Measurements from ENCODE around the gene OARD1.
"Not testable (repeated sequence)": the region's sequence is repeated elsewhere in the genome, so short reads cannot be mapped to it uniquely, and the experiment has no call there.

Gene OARD1, protein sequence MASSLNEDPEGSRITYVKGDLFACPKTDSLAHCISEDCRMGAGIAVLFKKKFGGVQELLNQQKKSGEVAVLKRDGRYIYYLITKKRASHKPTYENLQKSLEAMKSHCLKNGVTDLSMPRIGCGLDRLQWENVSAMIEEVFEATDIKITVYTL

DNA sequence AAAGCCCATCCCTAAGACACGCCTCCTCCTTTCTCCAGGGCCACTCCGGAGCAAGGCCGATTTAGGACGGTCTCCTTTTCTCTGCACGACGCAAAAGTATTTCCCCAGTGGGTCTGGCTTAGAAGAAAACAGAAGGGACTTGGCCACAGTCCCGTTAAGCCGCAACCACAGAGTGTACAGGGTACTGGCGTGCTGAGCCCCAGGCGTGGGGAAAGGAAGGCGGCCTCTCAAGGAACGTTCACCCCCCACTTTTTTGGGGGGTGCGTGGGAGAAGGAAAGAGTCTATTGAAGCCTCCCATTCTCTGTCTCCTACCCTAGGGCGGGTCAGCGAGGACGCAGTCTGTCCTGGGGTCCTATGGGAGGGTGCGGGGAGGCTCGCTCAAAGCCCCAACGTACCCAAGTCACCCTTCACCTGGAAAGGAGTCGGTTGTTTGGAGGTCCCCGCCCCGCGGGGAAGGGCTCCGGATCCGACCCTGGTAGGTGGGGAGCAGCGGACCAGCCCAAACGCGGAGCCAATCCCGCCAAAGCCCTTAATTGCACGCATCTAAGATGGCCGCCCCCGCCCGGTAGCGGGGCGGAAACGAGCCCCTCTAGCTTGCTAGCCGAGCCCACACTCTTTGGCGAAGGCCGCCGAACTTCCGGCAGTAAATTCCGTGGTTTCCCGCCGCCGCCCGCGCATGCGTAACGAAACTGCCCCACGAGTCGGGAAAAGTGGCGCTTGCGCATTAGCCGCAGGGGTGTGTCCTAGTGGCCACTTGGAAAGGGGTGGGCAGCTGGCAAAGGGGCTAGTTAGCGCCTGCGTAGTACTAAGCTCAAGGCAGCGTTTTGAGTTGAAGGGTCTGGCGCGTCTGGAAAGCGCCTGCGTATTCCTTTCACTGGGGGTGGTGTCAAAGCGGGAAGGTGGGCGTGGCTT is at the start of gene OARD1:
OARD1 (minus strand) TSS at position 434 of the 913 bp plus-strand sequence. CDS start 722 bp downstream, outside the sequence.
- DNase-seq (ENCODE audit: low spot score) = peak; percentile 100

- no peak for DNase-seq (ENCODE audit: low spot score)
These were observed 47.9 kb upstream of the OARD1 start for GRCh38 chr6:41120058-41120457.

DNA sequence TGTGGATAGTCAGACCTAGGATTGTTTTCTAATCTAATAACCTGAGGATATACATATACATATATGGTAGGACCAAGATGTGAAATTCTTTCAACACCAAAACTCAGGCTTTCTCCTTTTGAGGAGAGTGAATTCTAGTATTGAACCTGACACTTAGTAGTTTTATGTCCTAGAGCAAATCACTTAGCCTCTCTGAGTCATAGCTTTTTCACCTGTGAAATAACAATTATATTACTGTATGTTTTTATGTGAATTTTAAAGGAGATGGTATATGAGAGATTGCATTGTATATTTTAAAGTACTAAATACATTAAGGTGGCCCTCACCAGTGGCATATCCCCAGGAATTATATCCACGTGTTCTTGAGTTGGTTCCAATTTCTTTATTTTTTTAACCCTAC is 47.4 kb upstream of the OARD1 start:
- DNase-seq (ENCODE audit: low spot score) = no peak

DNA sequence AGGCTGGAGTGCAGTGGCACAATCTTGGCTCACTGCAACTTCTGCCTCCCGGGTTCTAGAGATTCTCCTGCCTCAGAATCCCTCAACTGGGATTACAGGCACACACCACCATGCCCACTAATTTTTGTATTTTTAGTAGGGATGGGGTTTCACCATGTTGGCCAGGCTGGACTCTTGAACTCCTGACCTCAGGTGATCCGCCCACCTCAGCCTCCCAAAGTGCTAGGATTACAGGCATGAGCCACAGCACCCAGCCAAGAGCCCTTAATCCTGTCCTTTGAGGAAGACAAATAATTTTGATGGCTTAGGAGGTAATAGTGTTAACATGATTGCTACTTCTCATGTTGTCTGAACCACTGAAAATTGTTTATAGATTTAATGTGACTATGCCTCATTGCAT is 42.9 kb upstream of the OARD1 start:
- not testable (repeated sequence) for DNase-seq (ENCODE audit: low spot score)

DNA sequence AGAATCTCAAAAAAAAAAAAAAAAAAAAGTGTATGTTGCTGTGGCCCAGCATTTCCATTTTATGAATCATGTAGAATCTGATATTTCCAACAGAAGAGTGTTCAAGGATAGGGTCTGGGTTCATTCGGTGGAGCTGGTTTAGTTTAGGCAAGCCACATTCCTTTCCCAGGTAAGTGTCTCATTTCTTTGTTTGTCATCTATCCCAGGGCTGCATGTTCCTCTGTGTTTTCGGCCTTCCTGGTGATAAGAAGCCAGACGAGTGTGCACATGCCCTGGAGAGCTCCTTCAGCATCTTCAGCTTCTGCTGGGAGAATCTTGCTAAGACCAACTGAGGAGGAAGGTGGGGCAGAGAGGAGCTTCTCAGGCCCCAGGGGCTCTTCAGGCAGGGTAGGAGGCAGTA is 38.9 kb upstream of the OARD1 start:
- no peak for DNase-seq (ENCODE audit: low spot score)

- peak; percentile 75 for DNase-seq (ENCODE audit: low spot score)
These were observed 31.7 kb upstream of the OARD1 start for GRCh38 chr6:41103847-41104246.

- DNase-seq (ENCODE audit: low spot score) = no peak
These were observed 28.7 kb upstream of the OARD1 start for GRCh38 chr6:41100871-41101287.

- no peak for DNase-seq (ENCODE audit: low spot score)
These were observed 26.2 kb upstream of the OARD1 start for GRCh38 chr6:41098366-41098765.

- no peak for DNase-seq (ENCODE audit: low spot score)
These were observed 25.4 kb upstream of the OARD1 start for GRCh38 chr6:41097467-41098090.

DNA sequence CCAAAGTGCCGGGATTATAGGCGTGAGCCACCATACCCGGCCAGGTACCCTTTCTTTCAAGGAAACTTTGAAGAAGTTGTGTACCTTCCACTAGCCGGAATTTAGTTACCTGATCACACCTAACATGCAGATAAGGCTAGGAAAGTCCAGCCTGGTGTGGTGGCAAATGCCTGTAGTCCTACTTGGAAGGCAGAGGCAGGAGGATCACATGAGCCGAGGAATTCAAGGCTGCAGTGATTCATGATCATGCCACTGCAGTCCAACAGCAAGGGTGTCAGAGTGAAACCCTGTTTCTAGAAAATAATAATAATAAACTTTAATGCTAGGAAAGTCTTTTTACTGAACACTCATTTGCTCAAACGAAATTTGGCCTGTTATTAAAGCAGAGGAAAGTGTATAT is 21.6 kb upstream of the OARD1 start:
- no peak for DNase-seq (ENCODE audit: low spot score)

GRCh38 chr6:41092421-41093140 is 20.4 kb upstream of the OARD1 start:
- DNase-seq (ENCODE audit: low spot score) = peak; percentile 6

DNA sequence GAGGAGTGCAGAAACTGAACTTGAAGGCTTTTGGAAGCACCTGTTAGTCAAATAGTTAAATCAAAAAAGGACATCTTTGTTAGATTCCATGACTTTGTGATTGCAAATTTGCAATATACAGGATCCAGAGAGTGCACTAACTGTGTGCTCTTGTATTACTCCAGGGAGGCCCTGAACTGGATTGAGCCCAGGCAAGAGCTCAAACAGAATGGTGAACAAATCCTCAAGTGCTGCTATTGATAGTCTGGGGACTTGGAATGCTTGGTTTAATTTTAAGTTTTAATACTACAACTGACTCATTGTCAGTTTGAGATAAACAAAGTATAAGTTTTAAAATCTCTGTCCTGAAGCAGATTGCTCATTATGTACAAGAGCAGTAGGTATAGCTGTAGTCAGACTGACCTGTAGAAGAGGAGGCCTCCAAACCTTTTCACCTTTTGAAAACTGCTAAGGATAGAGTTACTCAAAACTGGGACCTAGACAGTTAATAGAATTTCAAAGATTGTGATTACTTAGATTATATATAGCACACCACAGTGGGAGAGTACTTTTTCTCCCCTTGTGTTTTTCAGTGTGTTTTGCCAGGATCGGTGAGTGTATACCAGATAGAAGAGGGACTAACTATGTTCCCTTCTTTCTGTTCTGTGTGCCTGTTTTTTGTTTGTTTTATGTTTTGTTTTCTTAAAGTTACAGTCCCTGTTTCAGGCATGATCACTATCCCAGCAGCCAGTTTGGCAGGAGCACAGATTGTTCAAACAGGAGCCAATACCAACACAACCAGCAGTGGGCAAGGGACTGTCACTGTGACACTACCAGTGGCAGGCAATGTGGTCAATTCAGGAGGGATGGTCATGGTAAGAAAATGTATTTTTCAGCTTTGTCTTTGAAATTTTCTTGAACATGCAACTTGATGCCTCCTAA is 18.9 kb upstream of the OARD1 start:
- DNase-seq (ENCODE audit: low spot score) = no peak

GRCh38 chr6:41088451-41088850 is 16.3 kb upstream of the OARD1 start:
- DNase-seq (ENCODE audit: low spot score) = no peak

GRCh38 chr6:41085182-41085581 is 13.0 kb upstream of the OARD1 start:
- no peak for DNase-seq (ENCODE audit: low spot score)

GRCh38 chr6:41083072-41083471 is 10.9 kb upstream of the OARD1 start:
- no peak for DNase-seq (ENCODE audit: low spot score)

- DNase-seq (ENCODE audit: low spot score) = peak; percentile 39
These were observed 8.5 kb upstream of the OARD1 start for GRCh38 chr6:41080621-41081020.

- DNase-seq (ENCODE audit: low spot score) = no peak
These were observed 6.9 kb upstream of the OARD1 start for GRCh38 chr6:41079080-41079479.

DNA sequence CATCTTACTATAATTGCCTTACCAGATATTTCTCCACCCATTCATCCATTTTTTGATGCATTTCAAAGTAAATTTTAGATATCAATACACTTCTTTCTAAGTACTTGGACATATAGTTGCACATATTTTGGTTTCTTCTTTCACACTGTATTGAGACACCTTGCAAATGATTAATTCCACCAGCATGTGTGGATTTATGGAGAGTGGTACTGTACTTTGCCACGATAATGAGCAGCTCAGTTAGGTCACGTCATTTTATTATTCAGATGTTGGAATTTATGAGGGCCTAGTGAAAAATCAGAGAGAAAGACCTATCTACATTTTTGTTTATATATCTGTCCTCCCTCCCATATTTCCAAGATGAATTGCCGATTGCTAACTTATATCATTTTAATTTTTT is 5.9 kb upstream of the OARD1 start:
- DNase-seq (ENCODE audit: low spot score) = no peak

GRCh38 chr6:41077536-41077935 is 5.4 kb upstream of the OARD1 start:
- DNase-seq (ENCODE audit: low spot score) = no peak

GRCh38 chr6:41075651-41076626 is 3.8 kb upstream of the OARD1 start:
- no peak for DNase-seq (ENCODE audit: low spot score)
